Karpas-422 (cell line): Measurements from ENCODE around the gene ACTN1. TPM values are rescaled to one million over a fixed set of nuclear protein-coding genes. Genes with fewer than 3 reads are reported as not detected.
A peak's percentile ranks its signal among the peaks of the same experiment; 100 is the strongest.

Experiments
- DNase-seq: peaks from one replicate; pipeline ENCODE4 v3.0.0-alpha.2; 2015
- H2AFZ ChIP-seq: fragments of 200-600 bp; sonication (generic); 2 replicates; pipeline ENCODE4 v1.6.1; 2014; ENCODE audit warnings: antibody characterized with exemption, low read length, mixed read lengths
- H3K27ac ChIP-seq: fragments of 200-600 bp; sonication (generic); 2 replicates; pipeline ENCODE4 v1.5.1; 2014; ENCODE audit warnings: mild to moderate bottlenecking, low read length, moderate library complexity
- H3K27me3 ChIP-seq: fragments of 200-600 bp; sonication (generic); 2 replicates; pipeline ENCODE4 v1.6.1; 2014; ENCODE audit warnings: low read length, mixed read lengths
- H3K36me3 ChIP-seq: fragments of 200-600 bp; sonication (generic); 2 replicates; pipeline ENCODE4 v1.6.1; 2014; ENCODE audit warnings: low read length, mixed read lengths; ENCODE audit not compliant: insufficient read depth
- H3K4me1 ChIP-seq: fragments of 200-600 bp; sonication (generic); 2 replicates; pipeline ENCODE4 v1.6.1; 2014; ENCODE audit warnings: mild to moderate bottlenecking, low read length, mixed read lengths
- H3K4me2 ChIP-seq: fragments of 200-600 bp; sonication (generic); 2 replicates; pipeline ENCODE4 v1.6.1; 2014; ENCODE audit warnings: low read length, low read depth, mild to moderate bottlenecking; ENCODE audit not compliant: poor library complexity, severe bottlenecking
- H3K4me3 ChIP-seq: fragments of 200-600 bp; sonication (generic); 2 replicates; pipeline ENCODE4 v1.5.1; 2014; ENCODE audit warnings: mild to moderate bottlenecking, antibody characterized with exemption, low read length, mixed read lengths
- H3K79me2 ChIP-seq: fragments of 200-600 bp; sonication (generic); 2 replicates; pipeline ENCODE4 v1.6.1; 2014; ENCODE audit warnings: mild to moderate bottlenecking, low read length, mixed read lengths
- H3K9ac ChIP-seq: fragments of 200-600 bp; sonication (generic); 2 replicates; pipeline ENCODE4 v1.6.0; 2014; ENCODE audit warnings: low read length
- H3K9me2 ChIP-seq: fragments of 200-600 bp; sonication (generic), shearing (Covaris generic); replicated peaks from 2 replicates; pipeline ENCODE4 v1.6.0; 2014; ENCODE audit warnings: mild to moderate bottlenecking, low read length, moderate library complexity; ENCODE audit not compliant: insufficient read depth
- H3K9me3 ChIP-seq: fragments of 300-700, 200-600 bp; sonication (generic); 2 replicates; pipeline ENCODE4 v1.6.1; 2014; ENCODE audit warnings: low read length, mixed read lengths
- H4K20me1 ChIP-seq: fragments of 200-600 bp; sonication (generic); 2 replicates; pipeline ENCODE4 v1.6.1; 2014; ENCODE audit warnings: mild to moderate bottlenecking, antibody characterized with exemption, low read length, low read depth; ENCODE audit not compliant: insufficient read depth
- total RNA-seq: library from RNA; depleted of rRNA; stranded (reverse); fragments of >200 nt; shearing (Covaris generic); gene quantifications from 2 replicates; pipeline ENCODE4 v1.2.3, GENCODE V29; 2014; ENCODE audit warnings: low replicate concordance

The ACTN1 gene
- total RNA-seq, 1 experiment from 2014 or later = not detected

DNA sequence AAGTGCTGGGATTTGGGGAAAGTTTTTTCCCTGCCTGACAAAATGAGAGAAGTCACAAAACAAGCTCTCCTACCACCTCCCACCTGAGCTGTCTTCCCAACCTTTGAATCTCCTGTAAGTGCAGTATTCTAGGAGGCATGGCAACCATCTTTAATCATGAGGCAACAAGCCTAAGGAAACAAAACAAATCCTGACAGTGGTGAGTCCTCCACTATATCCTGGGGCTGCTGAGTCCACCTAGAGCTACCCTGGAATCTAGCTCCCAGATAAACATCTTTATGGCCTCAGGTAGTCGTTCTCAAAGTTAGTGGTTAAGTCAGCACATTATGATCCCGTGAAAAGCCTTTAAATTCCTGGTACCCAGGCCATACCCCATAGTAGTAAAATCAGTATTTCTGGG, 22.3 kb upstream of the ACTN1 start:
- Histone ChIP-seq H3K4me1 (no peaks in the 10 kb centered on the region), H3K4me3 (no peak overlapping the region), H3K4me2 (no peak overlapping the region), H3K9ac (no peak overlapping the region), H3K79me2 (no peaks in the 10 kb centered on the region), H4K20me1 (0 out of 2 replicates have a peak, but pooled peaks cover 3% of the 10 kb centered on the region), H3K36me3 (no peaks in the 10 kb centered on the region), H3K9me3 (no peaks in the 10 kb centered on the region), H3K27ac (no peak overlapping the region), H3K27me3 (no peaks in the 10 kb centered on the region), H3K9me2 (no peaks in the 10 kb centered on the region), H2AFZ (no peak overlapping the region)
- no peak for DNase-seq

GRCh38 chr14:68998062-68998461, 19.0 kb upstream of the ACTN1 start:
- no peaks in the 10 kb centered on the region for H3K79me2 ChIP-seq
- no peaks in the 10 kb centered on the region for H4K20me1 ChIP-seq
- H3K9me2 ChIP-seq = no peaks in the 10 kb centered on the region
- H3K4me3 ChIP-seq = no peak overlapping the region
- H3K9ac ChIP-seq = no peak overlapping the region
- H3K27ac ChIP-seq = no peak overlapping the region
- no peaks in the 10 kb centered on the region for H3K27me3 ChIP-seq
- no peaks in the 10 kb centered on the region for H3K4me1 ChIP-seq
- no peaks in the 10 kb centered on the region for H3K36me3 ChIP-seq
- H3K4me2 ChIP-seq = no peak overlapping the region
- no peak for DNase-seq
- H2AFZ ChIP-seq = no peak overlapping the region
- H3K9me3 ChIP-seq = no peaks in the 10 kb centered on the region

DNA sequence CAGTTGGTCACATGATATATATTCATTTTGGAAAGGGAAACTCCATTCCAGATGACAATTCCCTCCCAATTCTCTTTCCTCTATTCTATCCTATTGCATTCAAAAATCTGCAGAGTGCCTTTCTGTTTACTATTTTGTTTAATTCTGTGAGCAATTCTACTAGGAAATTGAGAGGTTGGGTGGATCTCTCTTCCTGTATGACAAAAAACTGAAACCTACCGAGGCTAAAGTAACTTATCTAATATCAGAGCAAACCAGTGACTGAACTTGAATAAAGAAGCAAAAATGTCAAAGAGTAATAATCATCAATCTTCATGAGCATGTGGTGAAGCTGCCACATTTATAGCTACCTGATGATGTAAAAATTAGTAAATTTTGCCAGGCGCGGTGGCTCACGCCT, 16.6 kb upstream of the ACTN1 start:
- H3K27ac ChIP-seq = no peak overlapping the region
- H3K4me3 ChIP-seq = no peak overlapping the region
- H3K9ac ChIP-seq = no peak overlapping the region
- H3K4me1 ChIP-seq = no peaks in the 10 kb centered on the region
- DNase-seq = no peak
- no peaks in the 10 kb centered on the region for H3K9me2 ChIP-seq
- no peak overlapping the region for H3K4me2 ChIP-seq
- no peaks in the 10 kb centered on the region for H3K36me3 ChIP-seq
- H4K20me1 ChIP-seq = no peaks in the 10 kb centered on the region
- no peaks in the 10 kb centered on the region for H3K9me3 ChIP-seq
- H3K27me3 ChIP-seq = no peaks in the 10 kb centered on the region
- H3K79me2 ChIP-seq = no peaks in the 10 kb centered on the region
- H2AFZ ChIP-seq = no peak overlapping the region

DNA sequence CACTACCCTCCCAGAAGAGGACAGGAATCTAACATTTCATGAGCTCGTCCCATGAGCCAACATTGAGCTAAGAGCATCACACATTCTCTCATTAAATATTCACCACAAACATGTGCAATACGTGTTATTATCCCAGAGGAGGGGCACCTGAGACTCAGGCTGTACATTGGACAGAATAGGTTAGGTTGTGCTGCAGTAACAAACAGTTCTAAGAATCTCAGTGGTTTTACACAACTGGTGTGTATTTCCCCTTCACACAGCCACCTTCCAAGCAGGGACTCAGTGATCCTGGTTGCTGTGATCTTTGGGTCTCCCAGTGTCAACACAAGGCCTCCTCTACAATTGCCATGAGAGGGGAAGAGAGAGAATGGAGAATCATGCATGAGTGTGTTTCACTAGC, 15.0 kb upstream of the ACTN1 start:
- Histone ChIP-seq H4K20me1 (no peaks in the 10 kb centered on the region), H3K27ac (no peak overlapping the region), H3K4me2 (no peak overlapping the region), H2AFZ (no peak overlapping the region), H3K27me3 (no peaks in the 10 kb centered on the region), H3K9me2 (no peaks in the 10 kb centered on the region), H3K79me2 (no peaks in the 10 kb centered on the region), H3K4me3 (no peak overlapping the region), H3K9me3 (no peaks in the 10 kb centered on the region), H3K9ac (no peak overlapping the region), H3K36me3 (no peaks in the 10 kb centered on the region), H3K4me1 (no peaks in the 10 kb centered on the region)
- DNase-seq = no peak

GRCh38 chr14:68987653-68988036, 8.5 kb upstream of the ACTN1 start:
- no peak overlapping the region for H3K27ac ChIP-seq
- no peaks in the 10 kb centered on the region for H4K20me1 ChIP-seq
- H2AFZ ChIP-seq = no peak overlapping the region
- no peaks in the 10 kb centered on the region for H3K9me3 ChIP-seq
- no peaks in the 10 kb centered on the region for H3K27me3 ChIP-seq
- H3K9ac ChIP-seq = no peak overlapping the region
- peak; percentile 79 for DNase-seq
- no peaks in the 10 kb centered on the region for H3K36me3 ChIP-seq
- H3K4me3 ChIP-seq = no peak overlapping the region
- H3K4me2 ChIP-seq = no peak overlapping the region
- H3K79me2 ChIP-seq = no peaks in the 10 kb centered on the region
- H3K4me1 ChIP-seq = peaks cover 7% of the 10 kb centered on the region
- no peaks in the 10 kb centered on the region for H3K9me2 ChIP-seq

- Histone ChIP-seq H3K79me2 (no peaks in the 10 kb centered on the region), H3K4me2 (no peak overlapping the region), H4K20me1 (no peaks in the 10 kb centered on the region), H3K9me2 (no peaks in the 10 kb centered on the region), H3K27me3 (no peaks in the 10 kb centered on the region), H3K4me3 (no peak overlapping the region), H3K36me3 (no peaks in the 10 kb centered on the region), H3K27ac (no peak overlapping the region), H3K9me3 (no peaks in the 10 kb centered on the region), H3K4me1 (peaks cover 7% of the 10 kb centered on the region), H3K9ac (no peak overlapping the region), H2AFZ (no peak overlapping the region)
- DNase-seq = no peak
Measured at GRCh38 chr14:68986926-68987652, 8.0 kb upstream of the ACTN1 start.

- Histone ChIP-seq H3K4me2 (no peak overlapping the region), H2AFZ (no peak overlapping the region), H3K79me2 (no peaks in the 10 kb centered on the region), H3K9ac (no peak overlapping the region), H3K4me1 (peaks cover 7% of the 10 kb centered on the region), H3K36me3 (no peaks in the 10 kb centered on the region), H3K27ac (no peak overlapping the region), H3K9me2 (no peaks in the 10 kb centered on the region), H4K20me1 (no peaks in the 10 kb centered on the region), H3K27me3 (no peaks in the 10 kb centered on the region), H3K4me3 (no peak overlapping the region), H3K9me3 (no peaks in the 10 kb centered on the region)
- no peak for DNase-seq
Measured at GRCh38 chr14:68986225-68986624, 7.1 kb upstream of the ACTN1 start.

DNA sequence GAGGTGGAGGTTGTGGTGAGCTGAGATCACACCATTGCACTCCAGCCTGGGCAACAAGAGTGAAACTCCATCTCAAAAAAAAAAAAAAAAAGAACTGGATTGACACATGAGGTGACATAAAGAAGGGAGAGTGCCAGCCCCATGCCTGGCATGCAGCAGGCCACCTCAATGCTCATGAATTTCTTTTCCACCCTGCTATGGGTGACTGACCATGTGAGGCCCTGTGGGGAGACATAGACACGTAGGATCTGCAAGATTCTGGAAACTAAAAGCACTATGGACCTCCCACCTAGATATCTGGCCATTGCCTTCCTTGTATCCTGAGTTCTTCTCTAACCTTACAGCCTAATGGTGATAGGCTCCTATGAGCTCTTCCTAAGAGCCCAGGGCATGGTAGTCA, 5.6 kb upstream of the ACTN1 start:
- no peak for DNase-seq
- Histone ChIP-seq H3K9me2 (no peaks in the 10 kb centered on the region), H3K79me2 (no peaks in the 10 kb centered on the region), H2AFZ (no peak overlapping the region), H3K4me1 (peaks cover 7% of the 10 kb centered on the region), H3K9me3 (no peaks in the 10 kb centered on the region), H3K4me3 (no peak overlapping the region), H4K20me1 (no peaks in the 10 kb centered on the region), H3K27ac (no peak overlapping the region), H3K9ac (no peak overlapping the region), H3K36me3 (no peaks in the 10 kb centered on the region), H3K4me2 (no peak overlapping the region), H3K27me3 (no peaks in the 10 kb centered on the region)
